ENCODE results near the gene UBXN4.
A peak's percentile ranks its signal among the peaks of the same experiment; 100 is the strongest.
"Not testable (repeated sequence)": the region's sequence is repeated elsewhere in the genome, so short reads cannot be mapped to it uniquely, and the experiment has no call there.

Gene UBXN4

GRCh38 chr2:135756692-135757091 is 15.0 kb downstream of the UBXN4 start:
- DNase-seq: no peak

GRCh38 chr2:135762022-135762421 is 20.4 kb downstream of the UBXN4 start:
- DNase-seq: no peak

GRCh38 chr2:135762530-135762929 is 20.9 kb downstream of the UBXN4 start:
- DNase-seq: no peak

GRCh38 chr2:135768863-135769262 is 27.2 kb downstream of the UBXN4 start:
- no peak for DNase-seq

GRCh38 chr2:135773319-135773718 is 31.7 kb downstream of the UBXN4 start:
- no peak for DNase-seq

GRCh38 chr2:135773917-135774316 is 32.3 kb downstream of the UBXN4 start:
- DNase-seq: no peak

GRCh38 chr2:135775420-135775819 is 33.8 kb downstream of the UBXN4 start:
- DNase-seq: no peak

- DNase-seq: no peak
Measured at GRCh38 chr2:135776367-135776766, 34.7 kb downstream of the UBXN4 start.

GRCh38 chr2:135782231-135782630 is 40.6 kb downstream of the UBXN4 start:
- DNase-seq: no peak

- DNase-seq: no peak
Measured at GRCh38 chr2:135783439-135783838, 41.8 kb downstream of the UBXN4 start.

GRCh38 chr2:135785032-135785431 is 43.4 kb downstream of the UBXN4 start:
- no peak for DNase-seq

GRCh38 chr2:135786823-135787222 is 45.2 kb downstream of the UBXN4 start:
- no peak for DNase-seq

- DNase-seq: no peak
Measured at GRCh38 chr2:135790423-135790822, 48.8 kb downstream of the UBXN4 start.

GRCh38 chr2:135791418-135792190 is 49.9 kb downstream of the UBXN4 start:
- DNase-seq: no peak

GRCh38 chr2:135792401-135793150 is 50.9 kb downstream of the UBXN4 start:
- DNase-seq: no peak

GRCh38 chr2:135795641-135796040 is 54.0 kb downstream of the UBXN4 start:
- DNase-seq: not testable (repeated sequence)

- DNase-seq: no peak
Measured at GRCh38 chr2:135796606-135797005, 55.0 kb downstream of the UBXN4 start.

GRCh38 chr2:135797497-135798274 is 56.0 kb downstream of the UBXN4 start:
- peak; percentile 43 for DNase-seq

GRCh38 chr2:135798275-135798705 is 56.6 kb downstream of the UBXN4 start:
- DNase-seq: no peak

- no peak for DNase-seq
Measured at GRCh38 chr2:135798762-135799161, 57.1 kb downstream of the UBXN4 start.

- DNase-seq: no peak
Measured at GRCh38 chr2:135799738-135800137, 58.1 kb downstream of the UBXN4 start.

- no peak for DNase-seq
Measured at GRCh38 chr2:135800513-135801460, 59.1 kb downstream of the UBXN4 start.

Measured in right kidney (tissue), 1 donor.